IPS-20b (cell line): Measurements from ENCODE around the gene B4GALT6.

Experiments
- H3K27ac ChIP-seq: one replicate; pipeline ENCODE4 v1.5.1; 2013; ENCODE audit warnings: low read length
- H3K27me3 ChIP-seq: 2 replicates; pipeline ENCODE4 v1.6.1; 2013; ENCODE audit warnings: mild to moderate bottlenecking, low read length, inconsistent platforms; ENCODE audit not compliant: insufficient read depth
- H3K36me3 ChIP-seq: 2 replicates; pipeline ENCODE4 v1.6.1; 2013; ENCODE audit warnings: low read depth, mild to moderate bottlenecking, inconsistent platforms, low read length, moderate library complexity; ENCODE audit not compliant: insufficient read depth
- H3K4me1 ChIP-seq: 2 replicates; pipeline ENCODE4 v1.6.1; 2013; ENCODE audit warnings: mild to moderate bottlenecking, control low read depth, inconsistent platforms, low read length, moderate library complexity; ENCODE audit not compliant: insufficient read depth
- H3K4me3 ChIP-seq: 2 replicates; pipeline ENCODE4 v1.5.1; 2013; ENCODE audit warnings: mild to moderate bottlenecking, low read length, inconsistent platforms
- H3K9ac ChIP-seq: 2 replicates; pipeline ENCODE4 v1.6.1; 2013; ENCODE audit warnings: low read depth, mild to moderate bottlenecking, inconsistent platforms, low read length, moderate library complexity
- H3K9me3 ChIP-seq: 2 replicates; pipeline ENCODE4 v1.6.1; 2013; ENCODE audit warnings: mild to moderate bottlenecking, low read depth, low read length, inconsistent platforms; ENCODE audit not compliant: insufficient read depth

The B4GALT6 gene

DNA sequence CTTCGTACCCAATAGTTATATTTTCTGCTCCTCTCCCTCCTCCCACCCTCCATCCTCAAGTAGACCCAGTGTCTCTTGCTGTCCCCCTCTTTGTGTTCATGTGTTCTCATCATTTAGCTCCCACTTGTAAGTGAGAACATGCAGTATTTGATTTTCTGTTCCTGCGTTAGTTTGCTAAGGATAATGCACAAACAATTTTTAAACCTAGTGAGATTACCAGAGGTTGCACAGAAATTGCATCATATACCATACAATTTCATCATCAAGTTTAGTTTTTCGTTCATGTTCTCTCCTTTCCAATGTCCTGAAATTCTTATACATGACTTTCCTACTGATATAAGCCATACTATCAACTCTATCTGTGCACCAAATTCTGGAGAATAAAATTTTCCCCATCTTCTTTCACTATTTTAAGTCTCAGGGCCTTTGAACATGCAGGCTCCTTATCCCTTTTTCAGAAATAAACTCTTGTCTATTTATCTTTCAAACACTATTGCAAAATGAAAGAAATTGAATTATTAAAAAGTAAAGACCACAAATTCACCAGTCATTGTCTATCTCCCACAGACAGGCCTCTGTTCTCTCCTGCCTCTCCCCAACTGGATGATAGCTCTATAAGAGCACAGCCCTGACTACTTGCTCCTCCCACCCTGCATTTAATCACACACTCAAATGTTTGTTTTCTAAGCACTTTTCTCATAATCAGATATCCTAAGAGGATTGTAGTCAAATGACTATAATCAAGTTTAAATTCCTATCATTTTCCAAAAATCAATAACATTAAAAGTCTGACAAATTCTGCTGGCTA, 27.2 kb upstream of the B4GALT6 start:
- Histone ChIP-seq H3K36me3 (no peaks in the 10 kb centered on the region), H3K27ac (no peak overlapping the region), H3K4me1 (no peaks in the 10 kb centered on the region), H3K4me3 (no peak overlapping the region), H3K9me3 (no peaks in the 10 kb centered on the region), H3K27me3 (no peaks in the 10 kb centered on the region), H3K9ac (no peak overlapping the region)

DNA sequence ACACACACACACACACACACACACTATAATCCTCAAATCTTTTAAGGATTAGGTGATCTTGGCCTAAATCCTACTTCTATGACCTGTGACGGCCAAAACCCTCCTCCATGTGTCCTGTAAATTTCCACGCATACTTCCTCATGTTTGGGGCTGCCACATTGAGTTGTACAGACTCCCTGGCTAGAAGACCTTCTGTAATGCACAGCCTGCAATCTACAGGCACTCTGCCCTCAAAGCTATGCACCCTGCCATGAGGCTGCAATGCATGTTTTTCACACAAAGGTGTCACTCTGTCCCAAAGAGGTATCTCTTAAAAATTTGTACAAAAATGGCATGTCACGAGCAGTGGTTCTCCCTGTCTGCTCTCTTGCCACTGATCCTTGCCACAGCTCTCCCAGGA, 26.4 kb upstream of the B4GALT6 start:
- Histone ChIP-seq H3K27me3 (no peaks in the 10 kb centered on the region), H3K4me1 (no peaks in the 10 kb centered on the region), H3K27ac (no peak overlapping the region), H3K9ac (no peak overlapping the region), H3K36me3 (no peaks in the 10 kb centered on the region), H3K9me3 (no peaks in the 10 kb centered on the region), H3K4me3 (no peak overlapping the region)

DNA sequence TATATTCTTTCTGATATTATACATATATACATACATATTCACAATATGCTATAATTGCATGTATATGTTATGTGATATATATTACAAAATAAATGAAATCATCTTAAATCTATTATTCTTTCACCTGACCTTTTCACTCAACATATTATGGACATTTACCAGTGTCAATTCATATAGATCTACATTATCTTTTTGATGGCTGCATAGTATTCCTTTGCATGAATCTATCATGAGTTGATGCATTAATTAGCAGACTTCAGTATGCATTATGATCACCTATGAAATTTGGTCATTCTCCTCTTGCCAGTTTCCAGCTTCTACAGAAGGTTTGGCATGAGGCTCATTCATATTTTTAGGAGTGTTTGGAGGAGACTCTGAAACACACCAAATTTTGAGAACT, 23.4 kb upstream of the B4GALT6 start:
- Histone ChIP-seq H3K9me3 (no peaks in the 10 kb centered on the region), H3K4me1 (peaks cover 10% of the 10 kb centered on the region; the same call in 1 of the 2 replicates), H3K27me3 (no peaks in the 10 kb centered on the region), H3K9ac (no peak overlapping the region), H3K27ac (no peak overlapping the region), H3K36me3 (no peaks in the 10 kb centered on the region), H3K4me3 (no peak overlapping the region)

DNA sequence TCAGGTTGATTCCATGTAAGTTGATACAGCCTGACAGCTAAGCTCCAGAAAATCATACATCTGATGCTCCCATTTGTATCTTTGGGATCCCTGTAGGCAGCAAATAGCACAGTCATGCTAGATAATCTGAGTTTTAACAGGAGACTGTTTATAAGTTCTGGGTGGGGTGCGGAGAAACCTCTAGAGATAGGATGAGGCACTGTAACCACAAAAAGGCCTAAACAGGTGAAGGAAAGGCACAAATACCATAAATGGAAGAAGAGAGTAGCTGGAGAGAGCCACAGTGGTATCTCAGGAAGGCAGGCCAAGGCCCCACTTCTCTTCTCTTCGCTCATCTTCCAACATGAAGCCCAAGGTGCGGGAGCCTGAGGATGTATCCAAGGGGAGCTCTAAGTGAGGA, 18.1 kb upstream of the B4GALT6 start:
- Histone ChIP-seq H3K4me3 (no peak overlapping the region), H3K36me3 (no peaks in the 10 kb centered on the region), H3K9me3 (no peaks in the 10 kb centered on the region), H3K4me1 (peaks cover 14% of the 10 kb centered on the region; the same call in 1 of the 2 replicates), H3K9ac (no peak overlapping the region), H3K27me3 (no peaks in the 10 kb centered on the region), H3K27ac (no peak overlapping the region)

DNA sequence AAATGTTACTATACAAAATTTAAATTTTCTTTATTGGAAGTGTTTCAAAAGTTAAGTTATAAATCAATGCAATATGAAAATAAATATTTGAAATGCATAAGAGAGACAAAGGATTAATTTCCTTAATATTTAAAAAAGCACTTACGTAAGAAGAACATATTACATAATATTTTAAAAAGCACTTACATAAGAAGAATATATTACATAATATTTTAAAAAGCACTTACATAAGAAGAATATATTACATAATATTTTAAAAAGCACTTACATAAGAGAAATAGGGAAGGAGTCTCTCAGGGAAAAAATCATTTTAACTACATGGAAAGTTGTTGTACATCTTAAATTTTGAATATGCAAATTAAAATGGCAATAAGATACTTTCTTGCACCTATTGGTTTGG, 17.4 kb upstream of the B4GALT6 start:
- Histone ChIP-seq H3K9ac (no peak overlapping the region), H3K4me1 (peaks cover 14% of the 10 kb centered on the region; the same call in 1 of the 2 replicates), H3K36me3 (no peaks in the 10 kb centered on the region), H3K4me3 (no peak overlapping the region), H3K27me3 (no peaks in the 10 kb centered on the region), H3K9me3 (no peaks in the 10 kb centered on the region), H3K27ac (no peak overlapping the region)

DNA sequence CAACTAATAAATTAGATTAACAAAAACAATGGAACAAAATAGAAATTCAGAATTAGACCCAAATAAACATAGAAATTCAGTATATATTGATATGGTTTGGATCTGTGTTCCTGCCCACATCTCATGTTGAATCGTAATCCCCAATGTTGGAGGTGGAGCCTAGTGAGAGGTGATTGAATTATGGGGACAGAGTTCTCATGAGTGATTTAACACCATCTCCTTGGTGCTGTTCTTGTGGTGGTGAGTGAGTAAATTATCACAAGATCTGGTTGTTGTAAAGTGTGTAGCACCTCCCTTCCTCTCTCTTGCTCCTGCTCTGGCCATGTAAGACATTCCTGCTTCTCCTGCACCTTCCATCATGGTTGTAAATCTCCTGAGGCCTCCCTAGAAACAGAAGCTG, 16.6 kb upstream of the B4GALT6 start:
- H3K27me3 ChIP-seq: no peaks in the 10 kb centered on the region
- H3K27ac ChIP-seq: no peak overlapping the region
- H3K9ac ChIP-seq: no peak overlapping the region
- H3K4me1 ChIP-seq: peaks cover 14% of the 10 kb centered on the region; the same call in 1 of the 2 replicates
- H3K9me3 ChIP-seq: no peaks in the 10 kb centered on the region
- no peak overlapping the region for H3K4me3 ChIP-seq
- H3K36me3 ChIP-seq: no peaks in the 10 kb centered on the region

DNA sequence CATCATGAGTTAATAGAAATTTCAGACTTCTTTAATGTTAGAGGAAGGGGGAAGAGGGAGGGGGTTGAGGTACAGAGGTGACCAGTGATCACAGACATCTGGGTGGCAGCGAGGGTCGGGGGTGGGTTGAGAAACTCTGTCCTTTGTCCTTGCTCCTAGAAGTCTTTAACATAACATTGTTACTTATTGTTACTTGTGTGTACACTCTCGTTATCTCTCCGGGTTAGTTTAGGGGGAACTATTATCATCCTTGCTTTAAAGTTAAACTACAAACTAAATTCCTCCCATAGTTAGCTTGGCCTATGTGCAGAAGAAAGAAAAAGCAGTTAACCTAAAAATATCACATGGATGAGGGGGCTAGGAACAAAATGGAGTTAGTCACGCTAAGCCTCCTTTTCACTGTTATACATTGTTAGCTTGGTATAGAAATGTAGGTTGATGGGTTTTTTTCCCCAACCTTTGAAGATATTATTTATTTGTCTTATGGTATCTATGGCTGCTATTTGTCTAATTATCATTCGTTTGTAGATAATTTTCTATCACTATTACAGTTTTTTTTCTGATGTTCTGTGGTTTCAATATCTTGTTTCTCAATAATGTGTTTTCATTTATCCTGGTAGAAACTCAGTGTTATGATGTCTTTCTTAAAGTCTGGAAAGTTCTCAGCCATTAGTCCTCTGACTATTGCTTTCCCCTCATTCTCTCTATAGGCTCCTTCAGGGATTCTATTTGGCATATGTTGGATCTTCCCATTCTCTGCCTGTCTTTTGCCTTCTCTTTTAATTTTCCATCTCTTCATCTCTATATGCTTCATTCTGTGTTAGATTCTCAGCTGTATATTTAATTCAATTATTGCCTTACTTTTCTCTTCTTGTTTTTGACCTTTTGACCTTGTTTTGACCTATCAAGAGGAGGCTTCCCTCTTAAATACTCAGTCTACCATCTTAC, 13.2 kb upstream of the B4GALT6 start:
- Histone ChIP-seq H3K9ac (no peak overlapping the region), H3K27ac (no peak overlapping the region), H3K36me3 (no peaks in the 10 kb centered on the region), H3K27me3 (no peaks in the 10 kb centered on the region), H3K9me3 (no peaks in the 10 kb centered on the region), H3K4me1 (peaks cover 4% of the 10 kb centered on the region; the same call in 1 of the 2 replicates), H3K4me3 (no peak overlapping the region)

DNA sequence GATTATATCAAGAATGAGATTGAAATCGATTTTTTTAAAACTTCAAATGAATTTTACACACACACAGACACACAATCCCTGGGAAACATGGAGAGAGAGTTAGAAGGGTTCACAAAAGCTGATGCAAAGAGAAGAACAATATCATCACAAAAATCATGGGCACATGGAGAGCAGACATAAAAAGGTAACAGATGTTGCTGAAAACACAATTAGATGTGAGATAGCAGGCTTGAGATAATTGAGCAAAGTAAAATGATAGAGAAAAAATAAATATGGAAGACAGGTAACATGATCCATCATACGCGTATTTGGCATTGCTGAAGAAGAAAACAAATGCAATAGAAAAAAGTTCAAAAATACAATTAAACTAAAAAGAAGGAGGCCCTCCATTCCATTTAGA, 11.6 kb upstream of the B4GALT6 start:
- H3K4me1 ChIP-seq: 0 out of 2 replicates have a peak, but pooled peaks cover 2% of the 10 kb centered on the region

DNA sequence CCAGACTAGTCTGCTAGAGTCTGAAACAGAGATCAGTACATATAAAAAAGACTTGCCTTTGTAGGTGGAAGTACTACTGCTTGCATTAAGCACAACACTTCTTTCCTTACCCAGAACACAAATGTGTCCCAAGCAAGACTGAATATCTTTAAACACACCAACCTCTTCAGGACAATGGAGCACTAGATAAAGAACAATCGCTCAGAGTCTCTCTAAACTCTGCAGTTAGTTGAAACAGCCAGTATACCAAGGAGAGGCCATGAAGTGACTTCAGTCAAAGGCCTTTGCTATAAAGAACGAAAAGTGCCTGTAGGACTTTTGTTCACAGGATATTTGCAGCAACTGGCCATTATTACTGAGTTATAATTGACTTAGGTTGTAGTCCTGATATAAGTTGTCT, 9.9 kb upstream of the B4GALT6 start:
- no peak overlapping the region for H3K4me3 ChIP-seq
- H3K4me1 ChIP-seq: 0 out of 2 replicates have a peak, but pooled peaks cover 2% of the 10 kb centered on the region
- no peak overlapping the region for H3K27ac ChIP-seq
- no peaks in the 10 kb centered on the region for H3K36me3 ChIP-seq
- H3K27me3 ChIP-seq: no peaks in the 10 kb centered on the region
- H3K9ac ChIP-seq: no peak overlapping the region
- no peaks in the 10 kb centered on the region for H3K9me3 ChIP-seq

More for the DNA sequence above, 11.6 kb upstream of the B4GALT6 start:
- H3K27ac ChIP-seq: no peak overlapping the region
- H3K27me3 ChIP-seq: no peaks in the 10 kb centered on the region
- H3K36me3 ChIP-seq: no peaks in the 10 kb centered on the region
- no peaks in the 10 kb centered on the region for H3K9me3 ChIP-seq
- no peak overlapping the region for H3K4me3 ChIP-seq
- no peak overlapping the region for H3K9ac ChIP-seq

DNA sequence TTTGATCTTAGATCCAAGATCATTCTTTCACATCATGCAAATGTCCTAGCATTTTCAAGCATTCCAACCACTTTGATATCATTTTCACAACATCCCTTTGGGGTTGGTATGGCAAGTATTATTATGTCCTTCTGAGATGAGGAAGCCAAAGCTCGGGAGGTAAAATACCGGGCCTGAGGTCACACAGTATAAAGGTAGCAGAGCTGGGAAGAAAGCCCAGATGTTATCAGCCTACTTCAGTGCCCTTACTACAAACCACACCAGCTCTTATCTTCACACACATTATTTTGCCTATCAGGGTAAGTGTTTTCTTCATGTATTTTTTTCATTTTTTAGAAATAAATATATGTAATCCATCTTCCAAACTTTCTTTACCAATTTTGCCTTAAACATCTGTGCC, 4.2 kb upstream of the B4GALT6 start:
- Histone ChIP-seq H3K27ac (no peak overlapping the region), H3K9me3 (no peaks in the 10 kb centered on the region), H3K4me3 (no peak overlapping the region), H3K9ac (no peak overlapping the region), H3K4me1 (peaks cover 15% of the 10 kb centered on the region), H3K27me3 (peaks cover 2% of the 10 kb centered on the region; the same call in 1 of the 2 replicates), H3K36me3 (no peaks in the 10 kb centered on the region)

DNA sequence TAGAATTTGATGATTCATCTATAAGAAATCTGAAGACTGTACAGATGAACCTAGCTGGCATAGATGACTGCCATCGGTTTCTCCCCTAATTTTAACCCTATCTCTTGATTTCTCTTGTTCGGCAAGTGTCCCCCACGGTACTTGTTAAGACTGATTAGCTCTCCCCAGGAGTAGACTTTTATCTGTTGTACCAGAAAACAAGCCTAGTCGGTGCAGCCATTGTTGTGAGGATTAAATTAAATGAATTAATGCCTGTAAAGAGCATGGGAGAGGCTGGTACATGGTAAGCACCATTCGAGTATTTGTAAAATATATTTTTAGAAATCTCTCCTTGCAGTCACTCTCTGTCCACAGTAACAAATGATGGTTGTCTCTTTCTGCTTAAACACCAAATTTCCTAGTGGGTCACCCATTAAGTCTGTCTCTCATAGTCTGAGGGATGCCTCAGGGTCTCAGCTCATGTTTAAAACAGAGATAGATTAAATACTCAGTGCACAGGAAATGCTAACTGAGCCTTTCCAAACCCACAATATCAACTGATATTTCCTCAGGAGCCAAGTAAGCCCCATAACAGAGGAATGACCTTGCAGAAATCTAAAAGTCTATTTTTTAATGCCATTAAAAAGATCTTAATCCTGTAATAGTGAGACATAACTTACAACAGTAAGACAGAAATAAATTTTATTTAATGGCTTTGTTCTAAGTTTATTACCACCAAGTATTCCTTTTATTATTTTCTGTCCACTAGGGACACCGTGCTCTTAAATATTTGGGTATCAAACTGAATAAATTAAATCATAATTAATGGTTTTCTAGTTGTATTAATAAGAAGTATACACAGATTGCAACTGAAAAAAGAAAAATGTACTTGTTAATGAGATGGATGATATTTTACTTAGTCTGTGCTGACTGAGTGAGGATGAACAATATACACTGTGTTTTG, 2.9 kb upstream of the B4GALT6 start:
- no peaks in the 10 kb centered on the region for H3K36me3 ChIP-seq
- peak overlapping the region; percentile 12; the same call in 1 of the 2 replicates for H3K9ac ChIP-seq
- peak overlapping the region; percentile 18; the same call in 1 of the 2 replicates for H3K4me3 ChIP-seq
- H3K27me3 ChIP-seq: peaks cover 7% of the 10 kb centered on the region; the same call in 1 of the 2 replicates
- H3K9me3 ChIP-seq: no peaks in the 10 kb centered on the region
- peaks cover 20% of the 10 kb centered on the region for H3K4me1 ChIP-seq
- no peak overlapping the region for H3K27ac ChIP-seq
